NCI-H1048 (cell line): Measurements from ENCODE around the gene FUT9.
"Not testable (repeated sequence)": the region's sequence is repeated elsewhere in the genome, so short reads cannot be mapped to it uniquely, and the experiment has no call there.

Source experiments
- DNase-seq: peaks from one replicate; lab custom pipeline; 2025; lab: John Stamatoyannopoulos, UW

Gene FUT9

GRCh38 chr6:96186516-96187195, 170.9 kb downstream of the FUT9 start:
- DNase-seq, result no peak

- no peak for DNase-seq
Observed at GRCh38 chr6:96194675-96195074, 178.9 kb downstream of the FUT9 start.

- no peak for DNase-seq
Observed at GRCh38 chr6:96195272-96195671, 179.5 kb downstream of the FUT9 start.

- no peak for DNase-seq
Observed at GRCh38 chr6:96196633-96197032, 180.9 kb downstream of the FUT9 start.

- DNase-seq, result no peak
Observed at GRCh38 chr6:96197241-96197640, 181.5 kb downstream of the FUT9 start.

GRCh38 chr6:96202571-96202970, 186.8 kb downstream of the FUT9 start:
- no peak for DNase-seq

GRCh38 chr6:96211341-96211740, 195.6 kb downstream of the FUT9 start:
- no peak for DNase-seq

GRCh38 chr6:96212066-96212465, 196.3 kb downstream of the FUT9 start:
- DNase-seq, result no peak

- no peak for DNase-seq
Observed at GRCh38 chr6:96213784-96214183, 198.0 kb downstream of the FUT9 start.

- DNase-seq, result no peak
Observed at GRCh38 chr6:96223695-96224094, 207.9 kb downstream of the FUT9 start.

- no peak for DNase-seq
Observed at GRCh38 chr6:96227135-96227534, 211.4 kb downstream of the FUT9 start.

- DNase-seq, result no peak
Observed at GRCh38 chr6:96234444-96234843, 218.7 kb downstream of the FUT9 start.

GRCh38 chr6:96235927-96236326, 220.2 kb downstream of the FUT9 start:
- DNase-seq, result no peak

GRCh38 chr6:96236471-96236870, 220.7 kb downstream of the FUT9 start:
- DNase-seq, result no peak

GRCh38 chr6:96237638-96238347, 222.0 kb downstream of the FUT9 start:
- DNase-seq, result no peak

- no peak for DNase-seq
Observed at GRCh38 chr6:96246563-96246962, 230.8 kb downstream of the FUT9 start.

GRCh38 chr6:96249755-96250154, 234.0 kb downstream of the FUT9 start:
- no peak for DNase-seq

- no peak for DNase-seq
Observed at GRCh38 chr6:96257751-96258150, 242.0 kb downstream of the FUT9 start.

GRCh38 chr6:96260787-96261430, 245.1 kb downstream of the FUT9 start:
- DNase-seq, result not testable (repeated sequence)
